Astrocyte of the hippocampus (primary cell): ENCODE data around the gene ZNF236.
"Not testable (repeated sequence)": the region's sequence is repeated elsewhere in the genome, so short reads cannot be mapped to it uniquely, and the experiment has no call there.

Source experiments
- DNase-seq: peaks from one replicate; pipeline ENCODE4 v3.0.0; 2011; ENCODE audit warnings: low read depth, low spot score

The ZNF236 gene

GRCh38 chr18:77005651-77006195, 183.4 kb downstream of the ZNF236 start:
- DNase-seq: no peak

GRCh38 chr18:77006305-77007175, 184.2 kb downstream of the ZNF236 start:
- no peak for DNase-seq

DNA sequence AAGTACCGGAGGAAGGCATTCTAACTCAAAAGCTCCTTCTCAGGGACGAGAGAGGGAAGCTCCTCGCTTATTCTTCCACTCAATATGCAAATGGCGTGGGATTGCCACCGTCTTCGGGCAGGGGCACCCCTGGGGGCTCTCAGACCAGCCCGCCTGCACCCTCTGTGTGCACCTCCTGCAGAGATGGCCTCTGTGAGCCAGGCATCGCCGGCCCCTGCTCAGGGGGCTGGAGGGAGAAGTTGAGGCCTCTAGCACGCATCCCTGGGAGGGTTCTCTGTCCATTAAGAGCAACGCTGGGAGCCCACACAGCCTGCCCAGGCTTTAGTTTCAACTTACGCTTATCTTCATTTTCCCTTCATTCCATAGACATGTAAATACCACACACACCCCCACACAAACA, 184.9 kb downstream of the ZNF236 start:
- no peak for DNase-seq

DNA sequence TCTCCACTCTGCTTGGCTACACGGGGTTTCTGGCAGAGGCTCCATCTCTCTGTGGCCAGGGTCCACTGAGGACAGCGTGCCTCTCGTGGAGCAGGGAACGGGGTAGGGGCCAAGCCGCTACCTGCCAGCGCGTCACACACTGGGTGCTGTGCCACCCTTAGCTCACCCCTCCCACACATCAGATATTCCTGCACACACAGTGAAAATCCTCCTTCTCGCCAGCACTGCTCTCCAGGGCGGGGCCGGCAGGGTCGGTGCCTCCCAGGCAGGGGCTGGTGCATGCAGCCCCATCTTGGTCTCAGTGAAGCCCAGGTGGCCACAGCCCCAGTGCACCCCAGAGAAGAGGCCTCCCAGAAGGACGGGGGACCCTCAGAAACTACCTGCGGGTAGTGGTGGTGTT, 185.6 kb downstream of the ZNF236 start:
- DNase-seq: no peak

DNA sequence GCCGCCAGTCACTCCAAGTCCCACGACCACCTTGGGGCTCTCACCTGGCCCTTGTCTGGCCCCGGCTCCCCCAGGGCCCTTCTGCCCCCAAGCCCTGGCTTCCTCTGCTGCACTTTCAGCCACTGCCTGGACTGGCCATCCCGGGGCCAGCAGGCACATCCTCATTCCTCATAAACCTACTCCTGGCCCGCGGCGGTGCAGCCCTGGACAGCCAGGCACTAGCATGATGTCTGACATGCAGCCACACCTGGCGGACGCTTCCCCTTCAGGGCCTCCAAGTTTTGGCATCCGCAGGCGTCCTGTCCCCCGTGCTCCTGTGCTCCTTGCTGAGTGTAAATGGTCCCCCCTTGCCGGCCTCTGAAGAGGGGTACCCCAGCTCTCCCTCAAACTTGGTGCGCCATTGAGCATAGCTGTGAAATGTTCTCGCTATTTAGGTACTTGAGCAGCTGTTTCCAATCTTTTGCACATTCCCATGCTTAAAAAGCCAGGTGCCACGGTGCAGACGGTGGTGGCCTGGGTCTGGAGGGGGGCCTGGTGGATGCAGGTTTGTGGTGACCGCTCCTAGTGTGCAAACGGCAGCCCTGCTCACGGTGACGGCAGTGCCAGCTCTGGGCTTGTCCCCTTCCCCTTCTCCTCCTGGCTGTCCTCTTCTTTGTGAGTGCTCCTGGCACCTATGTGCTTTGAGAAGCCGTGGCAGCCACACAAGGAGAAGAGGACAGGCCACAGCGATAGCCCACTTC, 186.4 kb downstream of the ZNF236 start:
- DNase-seq: no peak

DNA sequence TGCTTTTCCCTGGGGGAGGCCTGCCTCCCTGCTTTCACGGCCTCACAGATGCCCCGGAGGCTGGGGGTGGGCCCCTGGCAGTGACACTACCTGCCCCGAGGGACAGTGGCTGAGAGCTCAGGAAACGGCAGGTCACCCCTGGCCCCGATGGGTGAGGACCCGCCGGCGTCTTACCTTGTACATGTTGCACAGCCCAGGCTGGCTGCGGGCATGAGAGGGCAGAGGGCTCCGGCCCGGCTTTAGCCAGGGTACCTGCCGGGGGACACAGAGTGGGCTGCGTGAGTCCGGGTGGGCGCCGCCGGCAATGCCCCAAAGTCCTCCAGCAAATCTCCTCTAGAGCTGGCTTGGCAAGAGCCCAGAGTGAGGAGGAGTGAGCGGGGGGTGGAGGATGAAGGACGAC, 187.3 kb downstream of the ZNF236 start:
- no peak for DNase-seq

- DNase-seq: no peak
Observed at GRCh38 chr18:77012120-77012519, 189.8 kb downstream of the ZNF236 start.

- DNase-seq: no peak
Observed at GRCh38 chr18:77012806-77013541, 190.6 kb downstream of the ZNF236 start.

GRCh38 chr18:77013811-77014521, 191.6 kb downstream of the ZNF236 start:
- no peak for DNase-seq

- DNase-seq: no peak
Observed at GRCh38 chr18:77014538-77014937, 192.2 kb downstream of the ZNF236 start.

- no peak for DNase-seq
Observed at GRCh38 chr18:77015169-77015568, 192.8 kb downstream of the ZNF236 start.

DNA sequence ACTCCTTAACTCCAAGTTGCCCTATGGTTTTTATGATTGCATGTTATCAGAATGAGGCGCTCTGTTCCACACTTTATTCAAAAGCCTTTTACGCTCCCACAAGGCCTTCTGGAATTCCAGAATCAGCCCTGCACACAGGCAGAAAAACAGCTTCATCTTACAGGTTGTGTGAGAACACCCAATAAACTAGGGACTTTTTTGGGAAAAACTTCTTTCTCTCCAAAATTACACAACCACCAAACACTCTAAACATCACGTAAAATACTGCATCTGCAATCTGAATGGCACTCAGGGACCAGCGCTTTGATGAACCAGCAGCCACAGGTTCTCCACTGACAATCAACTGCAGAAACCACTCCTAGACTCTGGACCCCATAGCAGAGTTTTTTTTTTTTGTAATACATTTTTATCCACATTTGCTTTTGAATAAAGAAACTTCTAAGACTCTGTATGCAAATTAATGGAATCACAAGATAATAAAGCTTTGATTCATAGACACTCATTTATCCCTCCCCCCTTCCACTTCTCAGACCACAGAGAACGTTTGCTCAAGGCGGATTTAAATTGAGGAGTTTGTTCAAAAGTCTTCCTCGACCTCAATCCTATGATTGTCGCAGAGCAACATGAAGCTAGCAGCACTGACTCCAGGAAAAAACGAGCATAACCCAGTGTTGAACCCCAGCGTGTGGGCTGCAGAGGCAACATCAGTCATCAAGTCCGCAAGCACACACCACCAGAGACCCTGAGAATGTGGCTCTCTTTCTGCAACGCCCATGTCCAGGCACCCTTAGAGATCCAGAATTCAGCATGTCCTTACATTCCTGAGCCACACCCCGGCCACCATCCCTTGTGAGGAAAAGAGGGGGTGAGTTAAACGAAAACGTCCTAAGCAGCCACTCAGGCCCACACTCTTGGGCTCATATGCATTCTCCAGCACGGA, 193.7 kb downstream of the ZNF236 start:
- no peak for DNase-seq

DNA sequence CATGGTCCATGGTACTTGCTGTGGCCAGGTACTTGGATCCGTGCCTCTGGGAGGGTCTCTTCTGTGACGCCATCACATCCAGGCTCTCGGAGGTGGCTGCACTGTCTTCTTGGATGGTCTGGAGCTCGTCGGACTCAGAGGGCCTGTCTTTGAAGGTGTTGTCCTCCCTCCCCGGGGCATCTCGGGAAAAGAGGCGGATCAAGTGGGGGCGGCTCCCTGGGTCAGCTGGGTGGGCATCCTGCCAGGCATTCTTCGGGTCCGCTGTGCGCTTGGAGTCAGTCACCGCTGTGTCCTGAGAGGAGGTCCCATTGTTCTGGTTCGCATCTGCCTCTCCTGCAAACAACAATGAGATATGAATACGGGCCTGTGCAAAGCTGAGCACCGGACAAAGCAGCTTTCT, 194.6 kb downstream of the ZNF236 start:
- DNase-seq: no peak

GRCh38 chr18:77017355-77017754, 195.0 kb downstream of the ZNF236 start:
- no peak for DNase-seq

DNA sequence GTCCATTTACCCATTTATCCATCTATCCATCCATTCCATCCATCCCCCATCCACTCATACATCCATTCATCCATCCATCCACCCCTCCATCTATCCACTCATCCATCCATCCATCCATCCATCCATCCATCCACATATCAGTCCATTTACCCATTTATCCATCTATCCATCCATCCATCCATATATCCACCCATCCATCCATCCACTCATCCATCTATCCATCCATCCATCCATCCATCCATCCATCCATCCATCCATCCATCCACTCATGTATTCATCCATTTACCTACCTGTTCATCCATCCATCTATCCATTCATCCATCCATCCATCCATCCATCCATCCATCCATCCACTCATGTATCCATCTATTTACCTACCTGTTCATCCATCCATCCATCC, 196.3 kb downstream of the ZNF236 start:
- not testable (repeated sequence) for DNase-seq

GRCh38 chr18:77019641-77020040, 197.3 kb downstream of the ZNF236 start:
- no peak for DNase-seq
